Measurements from ENCODE around the gene CDH20.

DNA sequence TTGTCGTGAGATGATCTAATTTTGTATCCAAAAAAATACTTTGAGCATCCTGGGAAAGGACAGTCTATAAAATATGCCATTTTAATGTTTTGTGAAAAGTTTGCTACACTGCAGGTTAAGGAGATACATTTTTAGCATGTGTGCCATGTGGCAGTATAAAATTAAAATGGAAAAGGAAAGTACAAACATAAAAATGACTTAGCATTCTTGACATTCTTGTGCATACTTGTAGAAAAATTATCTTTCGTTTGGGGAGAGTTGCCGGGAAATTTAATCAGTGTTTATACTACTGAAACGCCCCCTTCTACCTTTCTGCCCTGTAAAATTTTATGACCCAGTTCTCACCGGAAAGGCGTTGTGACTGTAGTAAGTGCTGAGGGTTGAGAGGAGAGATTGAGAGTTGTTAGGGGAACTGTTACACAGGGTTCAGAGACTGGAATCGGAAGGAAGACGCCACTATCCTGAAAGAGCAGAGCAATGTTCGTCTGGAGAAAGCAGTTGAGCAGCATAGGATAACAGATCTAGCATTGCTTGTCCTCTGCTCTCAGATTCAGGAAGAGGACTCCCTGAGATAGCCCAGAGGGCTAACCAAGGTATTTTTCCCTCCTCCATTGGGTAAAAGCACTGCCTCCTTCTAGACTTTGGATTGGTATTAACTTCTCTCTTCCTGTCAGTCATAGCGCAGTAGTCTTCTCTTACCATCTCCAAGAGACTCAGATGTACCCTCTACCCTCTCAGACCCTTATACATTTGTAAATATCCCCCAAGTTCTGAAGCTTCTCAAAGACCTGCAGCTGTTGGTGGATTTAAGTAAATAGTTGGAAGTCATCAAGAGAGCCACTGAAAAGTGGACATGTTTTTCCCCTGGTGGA, 2.7 kb downstream of the CDH20 start:
- TF ChIP-seq, protein P1, sequence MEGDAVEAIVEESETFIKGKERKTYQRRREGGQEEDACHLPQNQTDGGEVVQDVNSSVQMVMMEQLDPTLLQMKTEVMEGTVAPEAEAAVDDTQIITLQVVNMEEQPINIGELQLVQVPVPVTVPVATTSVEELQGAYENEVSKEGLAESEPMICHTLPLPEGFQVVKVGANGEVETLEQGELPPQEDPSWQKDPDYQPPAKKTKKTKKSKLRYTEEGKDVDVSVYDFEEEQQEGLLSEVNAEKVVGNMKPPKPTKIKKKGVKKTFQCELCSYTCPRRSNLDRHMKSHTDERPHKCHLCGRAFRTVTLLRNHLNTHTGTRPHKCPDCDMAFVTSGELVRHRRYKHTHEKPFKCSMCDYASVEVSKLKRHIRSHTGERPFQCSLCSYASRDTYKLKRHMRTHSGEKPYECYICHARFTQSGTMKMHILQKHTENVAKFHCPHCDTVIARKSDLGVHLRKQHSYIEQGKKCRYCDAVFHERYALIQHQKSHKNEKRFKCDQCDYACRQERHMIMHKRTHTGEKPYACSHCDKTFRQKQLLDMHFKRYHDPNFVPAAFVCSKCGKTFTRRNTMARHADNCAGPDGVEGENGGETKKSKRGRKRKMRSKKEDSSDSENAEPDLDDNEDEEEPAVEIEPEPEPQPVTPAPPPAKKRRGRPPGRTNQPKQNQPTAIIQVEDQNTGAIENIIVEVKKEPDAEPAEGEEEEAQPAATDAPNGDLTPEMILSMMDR (conservative IDR thresholded peaks at IDR 0.05 in 1 of 2, IDR thresholded peaks at IDR 0.05 in 1 of 2; ENCODE audit: low read depth in 1 of 2, low read length in 2 of 2), result no peak
- TF ChIP-seq EZH2 (IDR thresholded peaks at IDR 0.05; ENCODE audit: low read length, missing control alignments), result no peak

Measured in fibroblast of lung (primary cell).